Mesendoderm (in vitro differentiated cells): ENCODE results near the gene PCP2.
A peak's percentile ranks its signal among the peaks of the same experiment; 100 is the strongest.

Experiments used
- DNase-seq: peaks from one replicate; pipeline ENCODE4 v3.0.0; 2013
- H2AK5ac ChIP-seq: 2 replicates; pipeline ENCODE4 v1.6.1; 2013; ENCODE audit warnings: low read length, inconsistent platforms
- H2BK120ac ChIP-seq: 2 replicates; pipeline ENCODE4 v1.6.1; 2013; ENCODE audit warnings: low read depth, mild to moderate bottlenecking, low read length, moderate library complexity, mixed read lengths
- H2BK15ac ChIP-seq: replicated peaks from 2 replicates; pipeline ENCODE4 v1.6.1; 2013; ENCODE audit warnings: low read depth, mild to moderate bottlenecking, moderate library complexity
- H2BK5ac ChIP-seq: 2 replicates; pipeline ENCODE4 v1.6.1; 2013; ENCODE audit warnings: low read length, inconsistent platforms
- H3K18ac ChIP-seq: 2 replicates; pipeline ENCODE4 v1.6.1; 2013; ENCODE audit warnings: mild to moderate bottlenecking, low read length, mixed read lengths
- H3K23ac ChIP-seq: one replicate; pipeline ENCODE4 v1.6.1; 2013; ENCODE audit warnings: low read length
- H3K27ac ChIP-seq: 2 replicates; pipeline ENCODE4 v1.5.1; 2013; ENCODE audit warnings: low read depth, mild to moderate bottlenecking, inconsistent platforms, low read length, moderate library complexity
- H3K27me3 ChIP-seq: 2 replicates; pipeline ENCODE4 v1.6.1; 2013; ENCODE audit warnings: low read length, control low read depth, mild to moderate bottlenecking, inconsistent platforms; ENCODE audit not compliant: insufficient read depth, poor library complexity
- H3K36me3 ChIP-seq: 2 replicates; pipeline ENCODE4 v1.6.1; 2013; ENCODE audit warnings: low read length, inconsistent platforms; ENCODE audit not compliant: control insufficient read depth, insufficient read depth
- H3K4ac ChIP-seq: one replicate; pipeline ENCODE4 v1.6.1; 2013; ENCODE audit warnings: low read depth, mild to moderate bottlenecking, low read length, moderate library complexity
- H3K4me1 ChIP-seq: 2 replicates; pipeline ENCODE4 v1.6.1; 2013; ENCODE audit warnings: low read depth, low read length, inconsistent platforms; ENCODE audit not compliant: control insufficient read depth
- H3K4me2 ChIP-seq: 2 replicates; pipeline ENCODE4 v1.6.1; 2013; ENCODE audit warnings: low read length
- H3K4me3 ChIP-seq: 2 replicates; pipeline ENCODE4 v1.5.1; 2013; ENCODE audit warnings: mild to moderate bottlenecking, low read length
- H3K56ac ChIP-seq: one replicate; pipeline ENCODE4 v1.6.1; 2013; ENCODE audit warnings: low read length
- H3K79me1 ChIP-seq: 2 replicates; pipeline ENCODE4 v1.6.1; 2013; ENCODE audit warnings: low read length, inconsistent platforms
- H3K79me2 ChIP-seq: 2 replicates; pipeline ENCODE4 v1.6.1; 2013; ENCODE audit warnings: mild to moderate bottlenecking, low read length; ENCODE audit not compliant: control insufficient read depth, insufficient read depth
- H3K9ac ChIP-seq: 2 replicates; pipeline ENCODE4 v1.6.1; 2013; ENCODE audit warnings: low read length, inconsistent platforms
- H4K5ac ChIP-seq: one replicate; pipeline ENCODE4 v1.6.1; 2013; ENCODE audit warnings: low read length
- H4K8ac ChIP-seq: one replicate; pipeline ENCODE4 v1.6.1; 2013; ENCODE audit warnings: low read depth, mild to moderate bottlenecking, control low read depth, low read length, moderate library complexity
- WGBS: extraction: QIAGEN DNeasy Blood & Tissue Kit; methylation state at CpG from one replicate; pipeline ENCODE4 v1.1.7; 2013; ENCODE audit warnings: low lambda C conversion rate, missing lambda C conversion rate; ENCODE audit not compliant: insufficient coverage; ENCODE audit errors: extremely low coverage; 5-methylcytosine and 5-hydroxymethylcytosine counted together

PCP2 gene

GRCh38 chr19:7672522-7672921 lies 39.0 kb upstream of the PCP2 start:
- H3K23ac ChIP-seq: no peak overlapping the region
- H3K4me3 ChIP-seq: no peak overlapping the region
- DNase-seq: no peak
- H2BK15ac ChIP-seq: no peak overlapping the region
- no peak overlapping the region for H3K4ac ChIP-seq
- H3K27ac ChIP-seq: no peak overlapping the region
- no peak overlapping the region for H4K8ac ChIP-seq
- no peak overlapping the region for H2BK120ac ChIP-seq
- no peak overlapping the region for H4K5ac ChIP-seq
- no peaks in the 10 kb centered on the region for H3K79me1 ChIP-seq
- H3K4me1 ChIP-seq: no peaks in the 10 kb centered on the region
- no peak overlapping the region for H3K56ac ChIP-seq
- H3K18ac ChIP-seq: no peak overlapping the region
- WGBS: no CpG with 5 or more reads among the region's 9 CpGs
- H2AK5ac ChIP-seq: no peak overlapping the region
- no peak overlapping the region for H3K4me2 ChIP-seq
- no peak overlapping the region for H3K9ac ChIP-seq
- H3K79me2 ChIP-seq: no peaks in the 10 kb centered on the region
- H2BK5ac ChIP-seq: no peak overlapping the region
- H3K36me3 ChIP-seq: no peaks in the 10 kb centered on the region
- H3K27me3 ChIP-seq: no peaks in the 10 kb centered on the region

GRCh38 chr19:7670790-7671189 lies 37.3 kb upstream of the PCP2 start:
- Histone ChIP-seq H3K36me3 (no peaks in the 10 kb centered on the region), H3K27ac (no peak overlapping the region), H3K4me2 (no peak overlapping the region), H4K8ac (no peak overlapping the region), H3K4me1 (no peaks in the 10 kb centered on the region), H3K79me2 (no peaks in the 10 kb centered on the region), H2BK120ac (no peak overlapping the region), H3K27me3 (no peaks in the 10 kb centered on the region), H3K4me3 (no peak overlapping the region), H4K5ac (no peak overlapping the region), H3K9ac (peak overlapping the region; percentile 44), H2BK5ac (no peak overlapping the region), H3K23ac (no peak overlapping the region), H2BK15ac (no peak overlapping the region), H3K4ac (no peak overlapping the region), H3K56ac (no peak overlapping the region), H3K18ac (no peak overlapping the region), H3K79me1 (no peaks in the 10 kb centered on the region), H2AK5ac (no peak overlapping the region)
- no peak for DNase-seq
- no CpG with 5 or more reads among the region's 9 CpGs for WGBS

- H3K4me2 ChIP-seq: peak overlapping the region; percentile 34
- H2BK120ac ChIP-seq: no peak overlapping the region
- DNase-seq: no peak
- WGBS: no CpG with 5 or more reads among the region's 43 CpGs
- H3K4me1 ChIP-seq: no peaks in the 10 kb centered on the region
- H3K23ac ChIP-seq: no peak overlapping the region
- H3K27ac ChIP-seq: no peak overlapping the region
- no peak overlapping the region for H3K4ac ChIP-seq
- H2AK5ac ChIP-seq: no peak overlapping the region
- H3K79me2 ChIP-seq: no peaks in the 10 kb centered on the region
- H4K5ac ChIP-seq: no peak overlapping the region
- peak overlapping the region; percentile 9 for H3K4me3 ChIP-seq
- H3K56ac ChIP-seq: peak overlapping the region; percentile 60
- H3K79me1 ChIP-seq: no peaks in the 10 kb centered on the region
- no peak overlapping the region for H3K18ac ChIP-seq
- H3K27me3 ChIP-seq: no peaks in the 10 kb centered on the region
- peak overlapping the region; percentile 44 for H3K9ac ChIP-seq
- H2BK5ac ChIP-seq: no peak overlapping the region
- H2BK15ac ChIP-seq: no peak overlapping the region
- H3K36me3 ChIP-seq: no peaks in the 10 kb centered on the region
- no peak overlapping the region for H4K8ac ChIP-seq
These were observed 36.7 kb upstream of the PCP2 start for GRCh38 chr19:7670150-7670783.

- 100% methylated on average over 1 of the region's 9 CpGs for WGBS
- no peaks in the 10 kb centered on the region for H3K27me3 ChIP-seq
These were observed 36.1 kb upstream of the PCP2 start for GRCh38 chr19:7669641-7670040.

GRCh38 chr19:7668842-7669241 lies 35.3 kb upstream of the PCP2 start, which contains the start of gene RETN:
RETN (plus strand) TSS chr19:7669049; CDS start chr19:7669327, 278 bp downstream.
- Histone ChIP-seq H3K9ac (no peak within 1 kb of the TSS), H3K23ac (no peak within 1 kb of the TSS), H4K8ac (no peak within 1 kb of the TSS), H2BK5ac (no peak within 1 kb of the TSS), H2BK15ac (no peak within 1 kb of the TSS), H3K4ac (no peak within 1 kb of the TSS), H4K5ac (no peak within 1 kb of the TSS), H3K79me2 (no peaks in the 10 kb centered on the region), H3K79me1 (no peaks in the 10 kb centered on the region), H3K36me3 (no peaks in the 10 kb centered on the region), H3K27me3 (no peaks in the 10 kb centered on the region), H3K27ac (no peak within 1 kb of the TSS), H2BK120ac (no peak within 1 kb of the TSS), H3K4me2 (no peak within 1 kb of the TSS), H3K18ac (no peak within 1 kb of the TSS), H2AK5ac (no peak within 1 kb of the TSS), H3K4me3 (no peak within 1 kb of the TSS), H3K4me1 (no peaks in the 10 kb centered on the region), H3K56ac (no peak within 1 kb of the TSS)
- DNase-seq: no peak
- WGBS: no CpG with 5 or more reads among the region's 9 CpGs

More at GRCh38 chr19:7669641-7670040, 36.1 kb upstream of the PCP2 start:
- Histone ChIP-seq H2BK120ac (no peak overlapping the region), H2AK5ac (no peak overlapping the region), H2BK5ac (no peak overlapping the region), H3K4me2 (no peak overlapping the region), H3K4me3 (no peak overlapping the region), H3K4ac (no peak overlapping the region), H3K4me1 (no peaks in the 10 kb centered on the region), H3K27ac (no peak overlapping the region), H3K18ac (no peak overlapping the region), H4K5ac (no peak overlapping the region), H4K8ac (no peak overlapping the region), H3K79me2 (no peaks in the 10 kb centered on the region), H3K36me3 (no peaks in the 10 kb centered on the region), H2BK15ac (no peak overlapping the region), H3K56ac (no peak overlapping the region), H3K23ac (no peak overlapping the region), H3K9ac (no peak overlapping the region), H3K79me1 (no peaks in the 10 kb centered on the region)
- no peak for DNase-seq

- Histone ChIP-seq H3K27me3 (no peaks in the 10 kb centered on the region), H3K4me1 (no peaks in the 10 kb centered on the region), H2AK5ac (no peak overlapping the region), H4K8ac (no peak overlapping the region), H3K56ac (no peak overlapping the region), H4K5ac (no peak overlapping the region), H2BK120ac (no peak overlapping the region), H2BK5ac (no peak overlapping the region), H3K79me1 (no peaks in the 10 kb centered on the region), H3K23ac (no peak overlapping the region), H3K4me3 (no peak overlapping the region), H3K4me2 (no peak overlapping the region), H3K4ac (no peak overlapping the region), H3K36me3 (no peaks in the 10 kb centered on the region), H3K27ac (no peak overlapping the region), H3K79me2 (no peaks in the 10 kb centered on the region), H3K18ac (no peak overlapping the region), H2BK15ac (no peak overlapping the region), H3K9ac (no peak overlapping the region)
- WGBS: no CpG with 5 or more reads among the region's 4 CpGs
- no peak for DNase-seq
These were observed 31.6 kb upstream of the PCP2 start for GRCh38 chr19:7665076-7665475.
